RWPE2 (cell line): ENCODE measurements around the gene ADRB1.

Experiments
- ATAC-seq: fragments of 200-7000 bp; cut with Tn5 transposase; 3 replicates; pipeline ENCODE4 v1.9.1; 2021; ENCODE audit warnings: low read depth
- DNase-seq: peaks from one replicate; pipeline ENCODE4 v3.0.0-alpha.2; 2020; ENCODE audit warnings: low spot score
- H3K27ac ChIP-seq: fragments of 450-650 bp; 2 replicates; pipeline ENCODE4 v1.5.1; 2017; ENCODE audit warnings: mild to moderate bottlenecking; ENCODE audit not compliant: poor library complexity, severe bottlenecking
- H3K27me3 ChIP-seq: fragments of 250-450 bp; sonication (Bioruptor Pico); 2 replicates; pipeline ENCODE4 v1.5.1; 2021; ENCODE audit warnings: mild to moderate bottlenecking, moderate library complexity; ENCODE audit not compliant: insufficient read depth, poor library complexity, severe bottlenecking
- H3K36me3 ChIP-seq: fragments of 250-450 bp; sonication (Bioruptor Pico); 2 replicates; pipeline ENCODE4 v1.5.1; 2020; ENCODE audit warnings: low read depth, mild to moderate bottlenecking, moderate library complexity
- H3K4me1 ChIP-seq: fragments of 250-450 bp; sonication (Bioruptor Pico); 2 replicates; pipeline ENCODE4 v1.5.1; 2021; ENCODE audit warnings: mild to moderate bottlenecking, moderate library complexity; ENCODE audit not compliant: insufficient read depth, poor library complexity, severe bottlenecking
- H3K4me3 ChIP-seq: fragments of 250-450 bp; sonication (Bioruptor Pico); 2 replicates; pipeline ENCODE4 v1.5.1; 2021; ENCODE audit warnings: mild to moderate bottlenecking, moderate library complexity; ENCODE audit not compliant: severe bottlenecking
- H3K9me3 ChIP-seq: fragments of 250-450 bp; sonication (Bioruptor Pico); 2 replicates; pipeline ENCODE4 v1.5.1; 2021; ENCODE audit warnings: mild to moderate bottlenecking, moderate library complexity; ENCODE audit not compliant: severe bottlenecking
- TF ChIP-seq, protein P1 (sequence below): fragments of 450-650 bp; IDR thresholded peaks from one replicate; pipeline ENCODE4 v1.5.1; 2017; ENCODE audit warnings: mild to moderate bottlenecking, moderate library complexity; ENCODE audit not compliant: poor library complexity, severe bottlenecking

The ADRB1 gene

GRCh38 chr10:114035791-114036190 is 7.9 kb upstream of the ADRB1 start:
- Histone ChIP-seq H3K27ac (no peak overlapping the region), H3K9me3 (no peaks in the 10 kb centered on the region), H3K36me3 (no peaks in the 10 kb centered on the region), H3K4me1 (peaks cover 13% of the 10 kb centered on the region), H3K27me3 (no peaks in the 10 kb centered on the region), H3K4me3 (no peak overlapping the region)
- TF ChIP-seq, protein P1, sequence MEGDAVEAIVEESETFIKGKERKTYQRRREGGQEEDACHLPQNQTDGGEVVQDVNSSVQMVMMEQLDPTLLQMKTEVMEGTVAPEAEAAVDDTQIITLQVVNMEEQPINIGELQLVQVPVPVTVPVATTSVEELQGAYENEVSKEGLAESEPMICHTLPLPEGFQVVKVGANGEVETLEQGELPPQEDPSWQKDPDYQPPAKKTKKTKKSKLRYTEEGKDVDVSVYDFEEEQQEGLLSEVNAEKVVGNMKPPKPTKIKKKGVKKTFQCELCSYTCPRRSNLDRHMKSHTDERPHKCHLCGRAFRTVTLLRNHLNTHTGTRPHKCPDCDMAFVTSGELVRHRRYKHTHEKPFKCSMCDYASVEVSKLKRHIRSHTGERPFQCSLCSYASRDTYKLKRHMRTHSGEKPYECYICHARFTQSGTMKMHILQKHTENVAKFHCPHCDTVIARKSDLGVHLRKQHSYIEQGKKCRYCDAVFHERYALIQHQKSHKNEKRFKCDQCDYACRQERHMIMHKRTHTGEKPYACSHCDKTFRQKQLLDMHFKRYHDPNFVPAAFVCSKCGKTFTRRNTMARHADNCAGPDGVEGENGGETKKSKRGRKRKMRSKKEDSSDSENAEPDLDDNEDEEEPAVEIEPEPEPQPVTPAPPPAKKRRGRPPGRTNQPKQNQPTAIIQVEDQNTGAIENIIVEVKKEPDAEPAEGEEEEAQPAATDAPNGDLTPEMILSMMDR, result no peak
- DNase-seq (no peak), ATAC-seq (no peak)

DNA sequence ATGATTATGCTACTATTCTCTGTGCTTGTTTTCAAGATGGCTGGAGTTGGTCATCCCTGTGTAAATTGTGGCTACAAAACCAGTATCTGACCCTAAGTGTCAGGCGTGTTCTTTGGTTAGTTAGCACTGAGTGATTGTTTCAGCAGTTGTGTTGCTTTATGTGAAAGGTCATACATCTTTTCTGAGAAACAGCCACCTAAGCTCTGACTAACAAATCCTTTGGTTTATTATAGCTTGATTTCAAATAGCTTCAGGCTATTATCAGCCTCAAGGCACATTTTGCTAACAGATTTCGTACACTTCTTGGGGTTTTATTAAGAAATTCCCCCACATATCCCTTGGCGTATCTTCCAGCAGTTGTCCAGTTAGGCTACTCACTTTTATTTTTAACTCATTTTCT is 4.8 kb upstream of the ADRB1 start:
- peaks cover 7% of the 10 kb centered on the region for H3K4me1 ChIP-seq
- TF ChIP-seq, protein P1, result no peak
- no peak for ATAC-seq

DNA sequence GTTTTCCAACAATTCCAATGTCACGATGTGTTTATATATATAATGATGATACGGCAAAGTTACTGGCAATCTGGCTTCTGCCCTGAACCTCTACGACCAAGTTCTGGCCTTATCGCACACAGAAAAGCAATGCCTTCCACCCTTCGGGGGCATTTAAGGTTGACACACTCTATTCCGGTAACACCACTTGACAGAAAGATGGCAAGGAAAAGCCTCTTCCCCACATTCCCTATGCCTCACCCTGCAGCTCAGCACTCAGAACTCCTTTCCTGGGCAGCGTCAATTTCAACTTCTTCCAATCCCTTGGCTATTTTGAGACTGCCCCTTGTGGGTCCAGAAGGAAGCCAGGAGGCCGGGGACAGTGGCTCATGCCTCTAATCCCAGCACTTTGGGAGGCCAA is 2.5 kb upstream of the ADRB1 start:
- H3K9me3 ChIP-seq, result no peaks in the 10 kb centered on the region
- peaks cover 7% of the 10 kb centered on the region for H3K4me1 ChIP-seq
- TF ChIP-seq, protein P1, result no peak
- H3K27me3 ChIP-seq, result peaks cover 5% of the 10 kb centered on the region
- H3K27ac ChIP-seq, result no peak overlapping the region
- ATAC-seq (no peak), DNase-seq (no peak)
- no peak overlapping the region for H3K4me3 ChIP-seq
- H3K36me3 ChIP-seq, result no peaks in the 10 kb centered on the region

More for the DNA sequence above, 4.8 kb upstream of the ADRB1 start:
- Histone ChIP-seq H3K27ac (no peak overlapping the region), H3K9me3 (no peaks in the 10 kb centered on the region), H3K27me3 (no peaks in the 10 kb centered on the region), H3K36me3 (no peaks in the 10 kb centered on the region), H3K4me3 (no peak overlapping the region)
- no peak for DNase-seq

DNA sequence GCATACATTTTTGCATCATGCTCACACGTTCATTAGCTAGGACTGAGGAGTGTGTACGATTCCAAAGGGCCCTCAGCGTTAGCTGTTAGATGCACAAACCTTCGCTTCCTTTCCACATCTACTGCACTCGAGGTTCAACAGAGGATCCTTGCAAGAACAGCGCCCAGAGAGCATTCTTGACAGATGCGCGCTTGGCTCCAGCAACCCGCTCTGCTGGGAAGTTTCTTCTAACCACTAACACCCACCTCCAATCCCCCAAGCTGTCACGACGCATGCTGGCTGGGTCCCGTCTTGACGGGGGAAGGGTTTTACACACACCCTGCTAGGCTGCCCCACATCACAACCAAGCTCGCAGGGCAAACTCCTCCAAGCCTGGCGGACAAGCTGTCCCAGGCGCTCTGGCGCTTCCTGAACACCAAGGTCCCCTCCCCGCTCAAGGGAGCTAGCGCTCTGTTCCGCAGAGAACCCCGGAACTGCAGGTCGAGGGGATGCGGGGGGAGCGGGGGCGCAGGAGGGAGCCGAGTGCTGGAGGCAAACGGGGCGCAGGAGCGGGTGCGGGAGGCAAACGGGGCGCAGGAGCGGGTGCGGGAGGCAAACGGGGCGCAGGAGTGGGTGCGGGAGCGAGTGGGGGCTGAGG is 653 bp upstream of the ADRB1 start:
- Histone ChIP-seq H3K4me3 (peak overlapping the region; percentile 63), H3K4me1 (peaks cover 7% of the 10 kb centered on the region), H3K9me3 (no peaks in the 10 kb centered on the region), H3K36me3 (no peaks in the 10 kb centered on the region), H3K27ac (no peak overlapping the region), H3K27me3 (peaks cover 5% of the 10 kb centered on the region)
- ATAC-seq (peak; percentile 62), DNase-seq (peak; percentile 54)
- TF ChIP-seq, protein P1, result no peak

GRCh38 chr10:114044247-114045135 is 825 bp downstream of the ADRB1 start:
- H3K27ac ChIP-seq, result no peak overlapping the region
- H3K27me3 ChIP-seq, result peaks cover 5% of the 10 kb centered on the region
- H3K4me1 ChIP-seq, result peaks cover 4% of the 10 kb centered on the region
- DNase-seq (peak; percentile 54), ATAC-seq (no peak)
- TF ChIP-seq, protein P1, result no peak
- H3K9me3 ChIP-seq, result no peaks in the 10 kb centered on the region
- peak overlapping the region; percentile 63 for H3K4me3 ChIP-seq
- H3K36me3 ChIP-seq, result no peaks in the 10 kb centered on the region
